IPS-11a (cell line): ENCODE results near the gene CCDC88C.
A peak's percentile ranks its signal among the peaks of the same experiment; 100 is the strongest.
"Not testable (repeated sequence)": the region's sequence is repeated elsewhere in the genome, so short reads cannot be mapped to it uniquely, and the experiment has no call there.

Experiments used
- H3K4me3 ChIP-seq: one replicate; pipeline ENCODE4 v1.5.1; 2013; ENCODE audit warnings: low read depth, low read length, control low read depth

The CCDC88C gene

DNA sequence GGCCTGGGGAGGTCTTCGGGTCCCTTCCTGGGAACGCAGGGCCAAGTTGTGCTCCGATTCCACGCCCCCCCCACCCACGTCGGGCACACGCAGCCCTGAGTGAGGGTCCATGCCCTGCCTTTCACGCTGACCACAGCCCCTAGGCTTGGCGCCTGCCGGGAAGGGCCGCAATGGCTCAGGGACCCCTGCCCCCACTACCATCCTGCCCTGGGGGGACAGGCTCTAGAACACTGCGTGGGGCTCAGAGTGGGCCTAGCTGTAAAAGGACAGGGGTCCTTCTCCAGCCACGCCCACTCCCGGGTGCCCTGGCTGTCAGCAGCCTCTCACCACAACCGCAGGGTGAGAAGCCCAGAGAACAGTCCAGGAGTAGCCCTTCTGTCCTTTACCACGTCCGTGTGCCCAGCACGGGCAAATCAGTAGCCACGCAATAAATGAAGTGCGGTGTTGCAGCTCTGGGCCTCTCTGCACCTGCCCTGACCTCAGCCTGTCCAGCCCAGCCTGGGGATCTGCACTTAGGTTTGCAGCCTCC is 163.8 kb downstream of the CCDC88C start:
- peak overlapping the region; percentile 61 for H3K4me3 ChIP-seq

- H3K4me3 ChIP-seq, result peak overlapping the region; percentile 61
Measured at GRCh38 chr14:91252871-91253794, 164.5 kb downstream of the CCDC88C start.

- no peak overlapping the region for H3K4me3 ChIP-seq
Measured at GRCh38 chr14:91250912-91251311, 166.7 kb downstream of the CCDC88C start.

DNA sequence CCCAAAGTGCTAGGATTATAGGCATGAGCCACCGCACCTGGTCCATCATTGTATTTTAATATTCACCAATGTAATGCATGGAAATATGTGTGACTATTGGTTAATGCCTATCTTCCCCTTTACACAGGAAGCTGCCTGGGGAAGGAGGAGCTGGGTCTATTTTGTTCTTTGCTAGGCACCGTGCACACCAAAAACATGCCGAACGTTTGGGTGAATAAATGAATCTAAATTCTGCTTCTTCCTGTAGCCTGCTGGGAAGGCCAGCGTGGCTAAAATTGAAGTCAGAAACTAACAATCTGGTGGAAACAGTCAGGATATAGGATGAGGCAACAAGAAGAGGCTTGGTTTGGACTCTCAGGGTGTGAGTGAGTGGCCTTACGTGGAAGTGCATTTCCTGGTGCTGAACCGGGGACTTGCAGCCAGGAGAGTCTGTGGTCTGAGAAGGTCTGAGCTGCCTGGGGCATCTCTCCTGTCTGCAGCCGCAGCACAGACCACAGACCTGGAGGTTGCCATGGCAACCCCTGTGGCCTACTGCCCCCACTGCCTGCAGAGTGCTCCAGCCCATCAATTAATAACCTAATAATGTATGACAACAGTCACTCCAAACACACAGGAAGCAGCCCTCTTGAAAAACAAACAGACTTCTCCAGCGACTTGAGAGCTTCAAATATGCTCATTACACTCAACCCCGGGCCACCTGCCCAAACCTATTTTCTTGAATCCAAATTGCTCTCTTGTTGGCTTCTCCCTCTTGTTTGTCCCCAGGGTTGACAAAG is 167.6 kb downstream of the CCDC88C start:
- no peak overlapping the region for H3K4me3 ChIP-seq

- no peak overlapping the region for H3K4me3 ChIP-seq
Measured at GRCh38 chr14:91246051-91246852, 171.4 kb downstream of the CCDC88C start.

DNA sequence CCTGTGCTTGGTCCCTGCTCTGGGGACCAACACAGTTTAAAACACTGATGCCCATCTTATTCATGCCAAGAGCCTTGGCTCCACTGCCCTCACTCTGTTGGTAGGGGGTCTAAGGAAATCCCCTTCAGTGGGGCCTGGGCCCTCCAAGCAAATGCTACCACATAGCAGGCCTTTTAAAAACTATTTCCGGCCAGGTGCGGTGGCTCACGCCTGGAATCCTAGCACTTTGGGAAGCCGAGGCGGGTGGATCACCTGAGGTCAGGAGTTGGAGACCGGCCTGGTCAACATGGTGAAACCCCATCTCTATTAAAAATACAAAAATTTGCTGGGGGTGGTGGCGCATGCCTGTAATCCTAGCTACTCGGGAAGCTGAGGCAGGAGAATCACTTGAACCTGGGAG is 172.0 kb downstream of the CCDC88C start:
- H3K4me3 ChIP-seq, result not testable (repeated sequence)

- no peak overlapping the region for H3K4me3 ChIP-seq
Measured at GRCh38 chr14:91245029-91245428, 172.6 kb downstream of the CCDC88C start.

DNA sequence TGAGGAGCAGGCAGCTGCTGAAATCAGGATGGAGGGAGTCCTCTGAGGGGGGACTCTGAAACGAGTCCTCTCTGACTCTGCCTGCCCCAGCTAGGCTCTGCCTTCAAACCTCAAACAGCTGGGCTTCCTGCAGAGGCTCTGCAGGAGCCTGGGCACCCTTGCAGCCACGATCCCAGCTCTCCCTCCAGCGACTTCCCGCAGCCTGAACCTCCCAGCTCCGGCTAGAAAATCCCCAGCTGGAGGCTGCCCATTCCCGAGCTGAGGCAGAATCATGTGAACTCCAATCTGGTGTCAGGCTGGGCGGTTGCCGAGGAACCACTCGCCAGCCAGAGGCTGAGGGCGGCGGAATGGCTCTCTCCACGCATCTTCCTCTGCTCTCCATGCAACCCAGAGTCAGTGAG is 173.1 kb downstream of the CCDC88C start, which contains the start of gene GPR68:
TSS of gene GPR68 (minus strand) at position 204 of the 401 bp plus-strand sequence. CDS start 9,654 bp downstream, outside the sequence.
- H3K4me3 ChIP-seq, result no peak within 1 kb of the TSS

DNA sequence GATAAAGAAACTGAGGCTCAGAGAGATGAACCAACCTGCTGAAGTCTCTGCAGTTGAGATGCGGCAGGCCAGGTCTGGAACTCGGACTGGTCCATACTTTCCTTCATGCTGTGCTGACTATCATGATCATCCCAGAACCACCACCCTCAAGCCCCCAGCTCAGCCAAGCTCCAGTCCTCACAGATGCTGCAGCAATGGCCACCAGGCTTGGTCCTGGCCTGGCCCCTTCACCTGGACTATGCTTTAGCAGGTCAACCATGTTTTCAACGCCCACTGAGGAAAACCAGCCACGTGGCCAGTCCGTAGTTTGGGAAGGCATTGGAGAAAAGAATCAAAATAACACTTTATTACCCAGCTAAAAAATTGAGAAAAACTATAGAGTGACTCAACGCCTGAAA is 174.5 kb downstream of the CCDC88C start:
- no peak overlapping the region for H3K4me3 ChIP-seq

DNA sequence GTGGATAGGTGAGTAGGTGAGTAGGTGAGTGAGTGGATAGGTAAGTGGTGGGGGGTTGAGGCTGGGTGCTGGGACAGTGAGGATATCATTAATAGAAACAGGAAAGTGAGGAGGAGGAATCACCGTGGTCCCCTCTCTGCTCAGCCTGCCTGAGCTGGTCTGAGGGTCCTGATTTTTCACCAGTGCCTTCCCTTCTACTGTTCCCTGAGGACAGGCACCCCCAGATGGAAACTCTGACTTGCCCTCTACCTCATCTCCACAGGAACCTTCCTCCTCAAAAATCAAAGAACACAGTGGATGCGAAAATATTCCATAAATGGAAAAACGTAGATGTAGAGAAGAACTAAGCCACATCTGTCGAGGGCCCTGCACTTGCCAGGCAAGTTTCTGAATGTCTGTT is 175.0 kb downstream of the CCDC88C start:
- no peak overlapping the region for H3K4me3 ChIP-seq

DNA sequence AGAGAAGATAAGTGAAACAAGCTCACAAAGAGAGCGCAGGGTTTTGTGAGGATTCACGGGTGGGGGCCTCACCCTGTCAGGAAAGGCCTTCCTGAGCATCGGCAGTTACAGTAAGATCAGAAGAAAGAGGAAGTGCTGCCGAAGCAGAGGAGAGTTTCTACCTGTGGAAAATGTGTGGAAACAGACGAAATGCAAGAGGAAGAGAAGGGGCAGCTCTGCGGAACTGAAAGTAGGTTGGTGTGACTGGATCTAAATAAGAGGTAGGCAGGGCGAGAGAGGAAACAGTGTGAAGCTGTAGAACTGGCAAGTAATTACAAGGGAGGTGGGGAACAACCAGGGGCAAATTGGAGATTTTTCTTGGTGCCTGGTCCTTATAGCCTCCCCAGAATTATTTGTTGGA is 175.8 kb downstream of the CCDC88C start:
- H3K4me3 ChIP-seq, result no peak overlapping the region

GRCh38 chr14:91238661-91239060 is 179.0 kb downstream of the CCDC88C start:
- H3K4me3 ChIP-seq, result no peak overlapping the region

DNA sequence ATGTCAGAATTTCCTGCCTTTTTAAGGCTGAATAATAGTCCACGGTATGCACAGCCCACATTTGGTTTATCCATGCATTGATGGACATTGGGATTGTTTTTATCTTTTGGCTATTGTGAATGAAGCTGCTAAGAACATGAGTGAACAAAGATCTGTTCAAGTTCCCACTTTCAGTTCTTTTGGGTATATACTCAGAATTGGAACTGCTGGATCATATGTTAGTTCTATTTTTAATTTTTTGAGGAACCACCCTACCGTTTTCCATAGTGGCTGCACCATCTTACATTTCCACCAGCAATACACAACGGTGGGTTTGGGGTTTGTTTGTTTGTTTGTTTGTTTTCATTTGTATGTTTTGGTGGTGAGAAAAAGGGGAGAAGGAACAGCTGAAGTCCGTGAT is 179.5 kb downstream of the CCDC88C start:
- H3K4me3 ChIP-seq, result no peak overlapping the region

- no peak overlapping the region for H3K4me3 ChIP-seq
Measured at GRCh38 chr14:91237219-91237618, 180.4 kb downstream of the CCDC88C start.

DNA sequence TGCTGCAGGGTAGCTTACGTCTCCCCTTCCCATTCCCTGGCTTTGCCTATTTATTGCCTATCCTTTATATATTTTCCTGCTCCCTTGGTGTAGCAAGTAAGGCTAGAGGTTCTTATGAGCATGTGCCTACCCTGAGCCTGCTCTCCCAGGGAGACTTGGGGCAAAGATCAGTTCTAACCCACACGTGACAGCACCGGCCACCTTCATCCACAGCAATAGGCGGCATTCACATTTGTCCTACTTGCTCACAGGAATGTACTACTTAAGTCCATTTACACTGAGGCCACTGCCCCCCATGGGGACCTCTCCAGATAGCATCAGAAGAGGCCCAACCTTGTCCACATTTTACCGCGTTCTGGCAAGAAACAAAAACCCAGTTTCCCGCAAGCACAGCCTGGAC is 181.8 kb downstream of the CCDC88C start:
- H3K4me3 ChIP-seq, result no peak overlapping the region

DNA sequence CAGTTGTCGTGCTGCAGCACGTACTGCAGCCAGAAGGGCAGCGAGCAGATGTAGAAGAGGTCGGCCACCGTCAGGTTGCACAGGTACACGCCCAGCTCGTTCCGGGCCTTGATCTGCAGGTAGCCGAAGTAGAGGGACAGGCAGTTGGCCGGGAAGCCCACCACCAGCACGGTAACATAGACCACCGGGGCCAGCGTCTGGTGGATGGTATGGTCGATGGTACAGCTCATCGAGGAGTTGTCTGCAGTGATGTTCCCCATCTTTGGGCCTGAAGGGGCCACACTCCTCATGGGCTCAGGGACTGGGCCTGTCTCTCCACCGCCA is 182.9 kb downstream of the CCDC88C start:
- no peak overlapping the region for H3K4me3 ChIP-seq

DNA sequence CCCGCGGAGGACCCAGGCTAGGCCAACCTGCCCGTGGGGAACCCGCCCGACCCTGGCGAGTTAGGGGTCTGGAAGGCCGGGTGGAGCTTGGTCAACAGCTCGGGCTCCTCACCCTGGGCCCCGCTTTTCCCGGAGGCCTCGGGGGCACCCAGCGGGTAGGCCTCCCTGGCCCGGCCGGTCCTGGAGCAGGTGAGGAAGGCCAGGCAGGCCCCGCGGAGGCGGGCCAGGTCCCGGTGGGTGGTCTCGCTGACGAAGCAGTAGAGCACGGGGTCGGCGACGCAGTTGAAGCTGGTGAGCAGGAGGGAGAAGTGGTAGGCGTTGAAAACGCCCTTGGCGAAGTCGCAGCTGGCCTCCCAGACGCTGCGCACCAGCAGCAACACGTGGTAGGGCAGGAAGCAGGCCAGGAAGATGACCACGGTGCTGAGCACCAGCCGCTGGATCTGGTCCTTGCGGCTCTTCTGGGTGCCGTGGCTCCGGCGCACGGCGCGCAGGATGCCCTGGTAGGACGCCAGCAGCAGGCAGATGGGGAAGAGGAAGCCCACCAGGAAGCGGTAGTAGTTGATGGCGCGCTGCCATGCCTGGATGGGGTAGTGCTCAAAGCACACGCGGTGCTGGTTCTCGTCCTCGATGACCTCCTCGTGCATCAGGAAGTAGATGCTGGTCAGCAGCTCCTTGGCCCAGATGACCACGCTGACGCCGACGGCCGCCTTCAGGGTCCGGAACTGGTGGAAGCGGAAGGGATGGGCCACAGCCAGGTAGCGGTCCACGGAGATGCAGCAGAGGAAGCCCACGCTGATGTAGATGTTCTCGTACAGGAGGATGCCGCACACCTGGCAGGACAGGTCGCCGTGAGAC is 183.5 kb downstream of the CCDC88C start:
- no peak overlapping the region for H3K4me3 ChIP-seq

DNA sequence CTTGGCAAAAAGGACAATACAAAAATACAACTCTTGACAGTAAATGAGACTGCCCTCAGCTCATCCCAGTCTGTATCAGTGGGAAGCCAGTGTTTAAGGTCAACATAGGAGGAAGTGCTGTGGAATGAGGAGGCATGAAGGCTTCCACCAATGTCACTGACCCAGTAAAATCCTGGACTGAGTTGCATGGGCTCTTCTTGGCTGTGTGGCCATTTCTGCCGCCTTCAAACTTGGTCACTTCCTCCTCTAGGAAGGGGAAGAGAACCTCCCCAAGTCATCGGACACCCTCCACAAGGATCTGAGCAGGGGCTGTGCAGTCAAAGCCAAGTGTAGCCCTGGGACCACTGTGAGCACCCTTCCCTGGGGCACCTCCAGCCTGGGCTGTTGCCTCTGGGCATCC is 185.0 kb downstream of the CCDC88C start:
- H3K4me3 ChIP-seq, result no peak overlapping the region

GRCh38 chr14:91232052-91232451 is 185.6 kb downstream of the CCDC88C start:
- no peak overlapping the region for H3K4me3 ChIP-seq

GRCh38 chr14:91231446-91231845 is 186.2 kb downstream of the CCDC88C start:
- no peak overlapping the region for H3K4me3 ChIP-seq
